Vagina (tissue), 2 donors: ENCODE measurements around the gene HMGCS2. TPM values are rescaled to one million over a fixed set of nuclear protein-coding genes. Genes with fewer than 3 reads are reported as not detected.
A peak's percentile ranks its signal among the peaks of the same experiment; 100 is the strongest.
"Not testable (repeated sequence)": the region's sequence is repeated elsewhere in the genome, so short reads cannot be mapped to it uniquely, and the experiment has no call there.

Source experiments
- DNase-seq, 2 donors: peaks; one replicate each; pipeline ENCODE4 v3.0.0-alpha.2; 2017; ENCODE audit errors: extremely low spot score in 2 of 2
- H3K27ac ChIP-seq: fragments of 200-600 bp; sonication (generic); one replicate; pipeline ENCODE4 v1.5.1; 2019
- H3K27me3 ChIP-seq: fragments of 200-600 bp; sonication (generic); one replicate; pipeline ENCODE4 v1.5.1; 2019
- H3K36me3 ChIP-seq, 2 donors: fragments of 200-600 bp; sonication (generic); one replicate each; pipeline ENCODE4 v1.5.1; 2017 to 2019
- H3K4me1 ChIP-seq: fragments of 200-600 bp; sonication (generic); one replicate; pipeline ENCODE4 v1.5.1; 2019
- H3K4me3 ChIP-seq, 2 donors: fragments of 200-600 bp; sonication (generic); 1 replicate in 1 of 2; 2 replicates in 1 of 2; pipeline ENCODE4 v1.5.1; 2016 to 2019
- H3K9me3 ChIP-seq: fragments of 200-600 bp; sonication (generic); one replicate; pipeline ENCODE4 v1.5.1; 2019
- POLR2A ChIP-seq, 2 donors: fragments of 450-650 bp; IDR thresholded peaks; one replicate each; pipeline ENCODE4 v1.6.1; 2017; ENCODE audit warnings: antibody characterized with exemption in 2 of 2, mild to moderate bottlenecking in 2 of 2, moderate library complexity in 2 of 2
- POLR2AphosphoS5 ChIP-seq, 2 donors: sonication (generic); formaldehyde crosslinking; IDR thresholded peaks; one replicate each; pipeline ENCODE4 v1.9.0; 2017; ENCODE audit warnings: antibody characterized with exemption in 2 of 2, mild to moderate bottlenecking in 2 of 2, low read depth in 1 of 2; ENCODE audit not compliant: insufficient read depth in 1 of 2
- intact Hi-C: fragments of 100-400 bp; cut with DNase I; formaldehyde crosslinking; loops from one replicate; pipeline ENCODE4 v1.15.1; 2023
- total RNA-seq: library from RNA; depleted of rRNA; stranded (reverse); fragments of >200 nt; gene quantifications from one replicate; pipeline ENCODE4 v1.2.3, GENCODE V29; 2016
- TF ChIP-seq, protein P1 (sequence below), 3 experiments: fragments of 450-650 bp in 2 of 3; fragments of 200-600 bp in 1 of 3; sonication (generic) in 1 of 3; IDR thresholded peaks; one replicate each; pipeline ENCODE4 v1.5.1; 2017 to 2019; ENCODE audit warnings: antibody characterized with exemption in 3 of 3, mild to moderate bottlenecking in 2 of 3, moderate library complexity in 2 of 3

The HMGCS2 gene
- total RNA-seq, 1 donor from 2014 or later, result 22.8 TPM

DNA sequence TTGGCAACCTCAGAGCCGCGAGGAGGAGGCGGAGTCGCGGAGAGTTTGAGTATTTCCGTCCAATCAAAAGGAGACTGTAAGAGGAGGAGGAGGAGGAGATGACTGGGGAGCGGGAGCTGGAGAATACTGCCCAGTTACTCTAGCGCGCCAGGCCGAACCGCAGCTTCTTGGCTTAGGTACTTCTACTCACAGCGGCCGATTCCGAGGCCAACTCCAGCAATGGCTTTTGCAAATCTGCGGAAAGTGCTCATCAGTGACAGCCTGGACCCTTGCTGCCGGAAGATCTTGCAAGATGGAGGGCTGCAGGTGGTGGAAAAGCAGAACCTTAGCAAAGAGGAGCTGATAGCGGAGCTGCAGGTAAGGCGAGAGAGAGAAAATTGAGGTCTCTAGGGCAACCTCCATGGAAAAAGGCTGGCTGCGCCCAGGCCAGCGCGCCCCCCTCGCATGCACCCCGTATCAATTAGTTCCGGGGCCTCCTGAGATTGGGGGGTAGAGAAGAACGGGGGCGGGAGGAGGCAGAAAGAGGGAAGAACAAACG, 56.8 kb downstream of the HMGCS2 start, which contains the start of gene PHGDH:
PHGDH (plus strand) TSS at position 131 of the 538 bp plus-strand sequence; CDS start at position 220, 89 bp downstream.
- intact Hi-C loops, result loop anchor here (2.0 kb wide), 1 partner anchor 65 kb away; no protein-coding TSS in a partner anchor

DNA sequence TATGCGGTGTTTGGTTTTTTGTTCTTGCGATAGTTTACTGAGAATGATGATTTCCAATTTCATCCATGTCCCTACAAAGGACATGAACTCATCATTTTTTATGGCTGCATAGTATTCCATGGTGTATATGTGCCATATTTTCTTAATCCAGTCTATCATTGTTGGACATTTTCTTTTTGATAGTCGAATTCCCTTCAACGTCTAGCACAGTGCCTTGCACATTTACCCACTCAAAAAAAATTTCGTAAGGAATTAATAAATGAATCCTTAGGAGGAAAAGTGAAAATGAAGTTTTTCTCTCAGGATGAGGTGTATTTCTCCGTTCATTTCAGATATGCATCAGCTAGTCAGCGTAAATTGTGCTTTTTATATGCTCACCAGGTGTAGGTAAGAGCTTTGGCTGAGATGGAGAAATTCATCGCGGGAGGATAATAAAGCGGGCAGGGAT, 57.3 kb downstream of the HMGCS2 start:
- Histone ChIP-seq H3K27ac (peak overlapping the region; percentile 79), H3K4me1 (peaks cover 39% of the 10 kb centered on the region), H3K4me3 (peak overlapping the region; percentile 54 to 56)
- H3K36me3 ChIP-seq, DNase-seq, H3K9me3 ChIP-seq, intact Hi-C loops, H3K27me3 ChIP-seq: not testable (repeated sequence)
- TF ChIP-seq POLR2AphosphoS5 (IDR thresholded peaks at IDR 0.05; ENCODE audit: insufficient read depth in 1 of 2, low read depth in 1 of 2), result peak in 1 of 2 donors; percentile 22

More for the DNA sequence above, 56.8 kb downstream of the HMGCS2 start, which contains the start of gene PHGDH:
- Histone ChIP-seq H3K4me1 (peaks cover 39% of the 10 kb centered on the region), H3K4me3 (peak within 1 kb of the TSS; percentile 54 to 56), H3K27ac (peak within 1 kb of the TSS; percentile 79), H3K36me3 (no peaks in the 10 kb centered on the region), H3K27me3 (no peaks in the 10 kb centered on the region), H3K9me3 (no peaks in the 10 kb centered on the region)
- DNase-seq, result peak in 1 of 2 donors; percentile 82
- TF ChIP-seq POLR2AphosphoS5 (IDR thresholded peaks at IDR 0.05; ENCODE audit: insufficient read depth in 1 of 2, low read depth in 1 of 2) (peak in 1 of 2 donors; percentile 78), POLR2A (IDR thresholded peaks at IDR 0.05) (peak in 1 of 2 donors; percentile 26)
- TF ChIP-seq, protein P1, sequence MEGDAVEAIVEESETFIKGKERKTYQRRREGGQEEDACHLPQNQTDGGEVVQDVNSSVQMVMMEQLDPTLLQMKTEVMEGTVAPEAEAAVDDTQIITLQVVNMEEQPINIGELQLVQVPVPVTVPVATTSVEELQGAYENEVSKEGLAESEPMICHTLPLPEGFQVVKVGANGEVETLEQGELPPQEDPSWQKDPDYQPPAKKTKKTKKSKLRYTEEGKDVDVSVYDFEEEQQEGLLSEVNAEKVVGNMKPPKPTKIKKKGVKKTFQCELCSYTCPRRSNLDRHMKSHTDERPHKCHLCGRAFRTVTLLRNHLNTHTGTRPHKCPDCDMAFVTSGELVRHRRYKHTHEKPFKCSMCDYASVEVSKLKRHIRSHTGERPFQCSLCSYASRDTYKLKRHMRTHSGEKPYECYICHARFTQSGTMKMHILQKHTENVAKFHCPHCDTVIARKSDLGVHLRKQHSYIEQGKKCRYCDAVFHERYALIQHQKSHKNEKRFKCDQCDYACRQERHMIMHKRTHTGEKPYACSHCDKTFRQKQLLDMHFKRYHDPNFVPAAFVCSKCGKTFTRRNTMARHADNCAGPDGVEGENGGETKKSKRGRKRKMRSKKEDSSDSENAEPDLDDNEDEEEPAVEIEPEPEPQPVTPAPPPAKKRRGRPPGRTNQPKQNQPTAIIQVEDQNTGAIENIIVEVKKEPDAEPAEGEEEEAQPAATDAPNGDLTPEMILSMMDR (IDR thresholded peaks at IDR 0.05), result no peak

DNA sequence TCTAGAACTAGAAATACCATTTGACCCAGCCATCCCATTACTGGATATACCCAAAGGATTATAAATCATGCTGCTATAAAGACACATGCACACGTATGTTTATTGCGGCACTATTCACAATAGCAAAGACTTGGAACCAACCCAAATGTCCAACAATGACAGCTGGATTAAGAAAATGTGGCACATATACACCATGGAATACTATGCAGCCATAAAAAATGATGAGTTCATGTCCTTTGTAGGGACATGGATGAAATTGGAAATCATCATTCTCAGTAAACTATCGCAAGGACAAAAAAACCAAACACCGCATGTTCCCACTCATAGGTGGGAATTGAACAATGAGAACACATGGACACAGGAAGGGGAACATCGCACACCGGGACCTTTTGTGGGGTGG, 62.1 kb downstream of the HMGCS2 start:
- H3K9me3 ChIP-seq, H3K36me3 ChIP-seq: not testable (repeated sequence)

DNA sequence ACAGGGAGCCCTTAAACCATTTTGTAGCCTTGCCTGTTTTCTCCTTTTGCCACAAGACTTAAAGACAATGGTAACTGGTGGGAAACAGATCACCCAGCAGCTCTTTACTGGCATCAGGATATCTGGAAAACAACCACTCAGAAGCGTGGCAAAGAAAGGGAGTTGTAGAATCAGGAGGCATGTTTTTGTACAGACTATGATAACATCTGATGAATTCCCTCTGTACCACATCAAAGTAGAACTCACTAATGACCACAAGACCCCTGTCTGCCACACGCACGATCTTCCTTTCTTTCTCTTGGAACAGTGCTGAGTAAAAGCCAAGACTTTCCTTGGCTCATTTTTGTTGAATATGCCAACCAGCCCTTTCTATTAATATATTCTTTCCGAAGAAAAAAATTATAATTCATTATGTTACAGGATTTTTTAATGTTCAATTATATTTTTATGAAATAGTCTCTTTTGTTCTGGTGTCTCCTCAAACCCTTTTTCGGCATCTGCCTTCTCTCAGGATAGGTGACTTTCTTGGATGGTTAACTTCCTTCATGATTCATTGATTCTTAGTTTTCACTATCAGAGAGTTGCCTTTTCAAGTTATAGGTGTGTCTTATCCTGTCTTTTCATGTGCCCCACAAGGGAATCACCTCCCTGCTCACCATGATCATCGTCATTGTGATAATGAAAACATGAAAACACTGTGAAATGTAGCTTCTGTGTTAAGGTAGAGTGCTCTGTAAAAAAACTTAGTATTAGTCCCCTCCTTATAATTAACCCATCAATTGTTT, 64.8 kb downstream of the HMGCS2 start:
- H3K27ac ChIP-seq, result no peak overlapping the region
- intact Hi-C loops, result no loop called here
- TF ChIP-seq, protein P1 (IDR thresholded peaks at IDR 0.05), result no peak
- no peak for TF ChIP-seq POLR2AphosphoS5 (IDR thresholded peaks at IDR 0.05; ENCODE audit: insufficient read depth in 1 of 2, low read depth in 1 of 2)
- TF ChIP-seq POLR2A (IDR thresholded peaks at IDR 0.05), result no peak

More for the DNA sequence above, 62.1 kb downstream of the HMGCS2 start:
- DNase-seq, intact Hi-C loops, H3K4me3 ChIP-seq, H3K27me3 ChIP-seq, H3K4me1 ChIP-seq, H3K27ac ChIP-seq: not testable (repeated sequence)

DNA sequence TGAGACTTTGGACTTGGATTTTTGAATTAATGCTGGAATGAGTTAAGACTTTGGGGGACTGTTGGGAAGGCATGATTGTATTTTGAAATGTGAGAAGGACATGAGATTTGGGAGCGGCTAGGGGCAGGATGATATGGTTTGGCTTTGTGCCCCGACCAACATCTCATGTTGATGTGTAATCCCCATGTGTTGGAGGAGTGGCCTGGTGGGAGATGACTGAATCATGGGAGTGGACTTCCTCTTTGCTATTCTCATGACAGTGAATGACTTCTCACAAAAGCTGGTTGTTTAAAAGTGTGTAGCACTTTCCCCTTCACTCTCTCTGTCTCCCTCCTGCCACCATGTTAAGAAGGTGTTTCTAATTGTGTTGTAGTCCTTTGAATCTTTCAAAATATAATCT, 66.3 kb downstream of the HMGCS2 start:
- no peak for TF ChIP-seq POLR2AphosphoS5 (IDR thresholded peaks at IDR 0.05; ENCODE audit: insufficient read depth in 1 of 2, low read depth in 1 of 2)
- no peak for TF ChIP-seq POLR2A (IDR thresholded peaks at IDR 0.05)
- Histone ChIP-seq H3K9me3 (no peaks in the 10 kb centered on the region), H3K36me3 (no peaks in the 10 kb centered on the region), H3K27me3 (no peaks in the 10 kb centered on the region), H3K4me3 (no peak overlapping the region), H3K27ac (no peak overlapping the region), H3K4me1 (no peaks in the 10 kb centered on the region)
- DNase-seq, result no peak
- intact Hi-C loops, result no loop called here

More for the DNA sequence above, 64.8 kb downstream of the HMGCS2 start:
- H3K36me3 ChIP-seq, result no peaks in the 10 kb centered on the region
- no peak for DNase-seq
- no peaks in the 10 kb centered on the region for H3K9me3 ChIP-seq
- H3K27me3 ChIP-seq, result no peaks in the 10 kb centered on the region
- no peak overlapping the region for H3K4me3 ChIP-seq
- no peaks in the 10 kb centered on the region for H3K4me1 ChIP-seq

DNA sequence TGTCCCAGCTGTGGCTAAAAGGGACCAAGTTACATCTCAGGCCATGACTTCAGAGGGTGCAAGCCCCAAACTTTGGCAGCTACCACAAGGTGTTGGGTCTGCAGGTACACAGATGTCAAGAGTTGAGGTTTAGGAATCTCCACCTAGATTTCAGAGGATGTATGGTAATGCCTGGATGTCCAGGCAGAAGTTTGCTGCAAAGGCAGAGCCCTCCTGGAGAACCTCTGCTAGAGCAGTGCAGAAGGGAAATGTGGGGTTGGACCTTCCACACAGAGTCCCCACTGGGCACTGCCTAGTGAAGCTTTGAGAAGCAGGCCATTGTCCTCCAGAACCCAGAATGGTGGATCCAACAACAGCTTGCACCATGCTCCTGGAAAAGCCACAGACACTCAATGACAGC, 67.0 kb downstream of the HMGCS2 start:
- TF ChIP-seq POLR2A (IDR thresholded peaks at IDR 0.05) (no peak), POLR2AphosphoS5 (IDR thresholded peaks at IDR 0.05; ENCODE audit: insufficient read depth in 1 of 2, low read depth in 1 of 2) (no peak)
- TF ChIP-seq, protein P1 (IDR thresholded peaks at IDR 0.05), result no peak
- intact Hi-C loops, result no loop called here
- no peak for DNase-seq
- H3K4me3 ChIP-seq, result no peak overlapping the region
- no peaks in the 10 kb centered on the region for H3K27me3 ChIP-seq
- H3K27ac ChIP-seq, result no peak overlapping the region
- no peaks in the 10 kb centered on the region for H3K4me1 ChIP-seq
- H3K36me3 ChIP-seq, result no peaks in the 10 kb centered on the region
- H3K9me3 ChIP-seq, result no peaks in the 10 kb centered on the region
